Ovary (tissue), 3 donors: Measurements from ENCODE around the gene PDCD7.
"Not testable (repeated sequence)": the region's sequence is repeated elsewhere in the genome, so short reads cannot be mapped to it uniquely, and the experiment has no call there.

ENCODE experiments used
- CTCF ChIP-seq, 3 donors: fragments of 450-650 bp in 2 of 3; fragments of 200-600 bp in 1 of 3; IDR thresholded peaks; one replicate each; pipeline versions ENCODE4 v1.5.1 to v1.8.0; 2016 to 2022; ENCODE audit warnings: antibody characterized with exemption in 3 of 3, mild to moderate bottlenecking in 1 of 3
- EP300 ChIP-seq: sonication (generic); formaldehyde crosslinking; IDR thresholded peaks from one replicate; pipeline ENCODE4 v1.6.1; 2017; ENCODE audit warnings: antibody characterized with exemption
- donor health status: DM: no; HTN: no; CAD: no.

GRCh38 chr15:65138631-65139030 is 5.0 kb upstream of the PDCD7 start:
- not testable (repeated sequence) for TF ChIP-seq EP300; CTCF (IDR thresholded peaks at IDR 0.05)
